Epithelial cell of proximal tubule (primary cell): ENCODE data around the gene GPR146. TPM values are rescaled to one million over a fixed set of nuclear protein-coding genes. Genes with fewer than 3 reads are reported as not detected.

Experiments used
- DNase-seq: peaks from one replicate; pipeline ENCODE4 v3.0.0-alpha.2; 2011; ENCODE audit warnings: low read depth
- H3K4me3 ChIP-seq: 2 replicates; pipeline ENCODE4 v1.5.1; 2011; ENCODE audit warnings: low read depth, mild to moderate bottlenecking, low read length
- CTCF ChIP-seq: conservative IDR thresholded peaks from 2 replicates; pipeline ENCODE4 v1.5.1; 2012; ENCODE audit warnings: low read depth, mild to moderate bottlenecking, low read length
- total RNA-seq: library from RNA; depleted of rRNA; stranded (reverse); fragments of >200 nt; gene quantifications from 2 replicates; pipeline ENCODE4 v1.2.3, GENCODE V29; 2015

Gene GPR146
- total RNA-seq, 1 donor from 2014 or later = 0.23 TPM

DNA sequence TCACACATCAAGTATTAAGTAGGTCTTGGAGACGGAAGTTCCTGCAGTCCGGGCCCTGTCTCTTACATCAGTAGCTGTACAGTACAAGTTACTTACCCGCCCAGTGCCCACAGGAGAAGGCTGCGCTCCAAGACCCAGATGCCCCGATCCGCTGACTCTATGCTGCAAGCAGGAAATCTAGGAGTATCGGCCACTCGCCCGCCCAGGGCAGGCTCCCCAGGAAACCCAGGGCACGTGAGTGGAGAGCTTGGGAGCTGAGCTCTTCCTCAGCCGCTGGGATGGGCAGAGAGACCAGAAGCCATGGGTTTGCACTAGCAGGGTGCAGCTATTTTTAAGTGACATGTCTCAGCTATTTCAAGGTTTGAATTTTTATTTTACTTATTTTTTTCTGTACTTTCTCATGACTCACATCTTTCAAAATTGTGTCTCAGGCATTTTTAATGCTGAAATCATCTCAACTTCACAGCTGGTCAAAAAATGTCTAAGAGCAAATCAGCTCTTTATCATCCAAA, 41.6 kb downstream of the GPR146 start:
- no peak overlapping the region for H3K4me3 ChIP-seq
- TF ChIP-seq CTCF = no peak
- DNase-seq = no peak

- no peak for DNase-seq
- TF ChIP-seq CTCF = peak; percentile 79
- H3K4me3 ChIP-seq = peak overlapping the region; percentile 48
Observed at GRCh38 chr7:1086588-1087464, 42.5 kb downstream of the GPR146 start.

GRCh38 chr7:1087465-1087814, 43.1 kb downstream of the GPR146 start:
- DNase-seq = no peak
- no peak for TF ChIP-seq CTCF
- peak overlapping the region; percentile 48 for H3K4me3 ChIP-seq

DNA sequence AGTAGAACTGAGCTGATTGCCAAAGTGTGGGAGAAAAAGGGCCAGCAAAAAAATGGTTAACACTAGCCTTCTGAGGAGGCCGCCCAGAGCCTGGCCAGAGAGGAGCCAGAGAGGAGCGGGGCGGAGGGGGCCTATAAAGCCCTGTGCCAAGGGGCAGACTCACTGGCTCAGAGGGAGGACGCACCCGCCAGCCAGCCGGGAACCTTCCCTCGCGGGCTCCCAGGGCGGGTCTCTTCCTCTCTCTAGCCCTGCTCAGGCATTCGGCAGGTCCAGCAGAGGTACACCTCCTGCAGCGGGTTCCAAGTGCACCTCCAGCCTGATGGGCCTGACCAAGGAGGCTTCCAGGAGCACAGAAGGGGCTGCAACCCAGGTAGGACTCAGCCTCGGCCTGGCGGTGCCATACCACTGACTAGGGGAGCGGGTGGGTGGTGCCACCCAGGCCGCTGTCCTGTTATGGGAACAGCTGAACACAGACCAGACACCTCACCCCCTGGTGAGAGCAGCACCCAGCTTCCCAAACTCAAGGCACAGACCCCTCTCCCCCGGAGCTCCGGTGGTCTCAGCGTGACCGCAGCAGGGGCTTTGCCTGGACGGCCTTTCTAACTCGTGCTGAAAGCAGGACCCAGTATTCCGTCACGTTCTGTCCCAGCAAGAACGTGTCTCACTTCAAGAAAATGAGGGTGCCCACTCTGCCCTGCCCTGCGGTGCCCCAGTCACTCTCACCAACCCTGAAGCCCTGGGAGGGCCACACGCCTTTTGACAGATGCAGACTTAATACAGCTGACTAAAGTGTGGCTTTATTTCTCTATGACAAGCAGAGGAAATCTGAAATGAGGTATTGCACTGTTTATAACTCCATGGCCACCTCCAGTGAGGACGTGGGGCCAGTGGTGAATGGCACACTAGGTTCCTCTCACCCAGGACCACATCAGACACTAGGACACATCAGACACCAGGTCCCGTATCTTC, 43.9 kb downstream of the GPR146 start, which contains the start of gene GPER1:
GPER1 (plus strand) TSS at position 162 of the 969 bp plus-strand sequence. CDS start 3,616 bp downstream, outside the sequence.
- no peak for DNase-seq
- TF ChIP-seq CTCF = no peak
- H3K4me3 ChIP-seq = peak within 1 kb of the TSS; percentile 48

- no peak overlapping the region for H3K4me3 ChIP-seq
- DNase-seq = no peak
- TF ChIP-seq CTCF = no peak
Observed at GRCh38 chr7:1090236-1090635, 45.9 kb downstream of the GPR146 start.

DNA sequence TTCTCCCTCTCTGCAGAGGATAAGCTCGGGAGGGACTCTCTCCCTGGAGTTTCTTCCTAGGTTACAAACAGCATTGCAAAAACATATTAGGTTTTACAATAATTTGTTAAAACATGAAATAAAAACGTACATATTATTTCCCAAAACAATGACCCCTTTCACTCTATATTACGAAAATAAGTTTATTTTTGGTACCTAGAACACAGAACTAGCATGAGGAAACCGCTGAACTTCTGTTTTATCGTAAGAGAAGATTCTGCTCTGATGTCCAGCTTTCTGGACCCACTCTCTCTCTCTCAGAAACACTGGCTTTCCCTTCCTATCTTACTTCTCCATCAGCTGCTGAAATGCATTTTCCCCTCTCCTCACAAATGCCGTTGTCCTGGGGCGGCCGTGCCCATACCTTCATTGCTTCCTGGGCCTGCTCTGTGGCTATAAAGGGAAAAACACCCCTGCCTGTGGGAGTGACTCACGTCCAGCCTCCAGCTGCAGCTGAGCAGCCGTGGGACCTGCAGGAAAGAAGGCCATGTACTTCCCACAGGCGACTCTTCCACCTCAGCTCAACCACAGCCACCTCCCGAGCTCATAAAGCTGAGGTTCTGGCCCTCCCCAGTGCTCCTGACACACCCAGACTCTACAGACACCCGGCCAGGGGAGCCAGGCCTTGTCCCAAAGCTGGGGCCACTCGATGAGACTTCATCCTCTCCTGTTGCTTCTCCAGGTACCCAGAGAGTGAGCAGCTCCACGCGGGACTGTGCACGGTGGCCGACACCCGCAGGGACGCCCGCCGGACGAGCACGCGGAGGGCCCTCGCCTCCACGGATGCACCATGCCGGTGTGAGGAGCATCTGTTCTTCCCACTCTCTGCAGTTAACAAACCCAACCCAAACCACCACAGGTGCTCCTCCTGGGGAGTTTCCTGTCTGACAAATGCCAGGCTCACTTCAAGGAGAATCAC, 46.6 kb downstream of the GPR146 start:
- H3K4me3 ChIP-seq = no peak overlapping the region
- TF ChIP-seq CTCF = no peak
- no peak for DNase-seq
